HG03095 (cell line): ENCODE data around the gene OR10A4.
A peak's percentile ranks its signal among the peaks of the same experiment; 100 is the strongest.
"Not testable (repeated sequence)": the region's sequence is repeated elsewhere in the genome, so short reads cannot be mapped to it uniquely, and the experiment has no call there.

Experiments used
- ATAC-seq: cut with Tn5 transposase; IDR thresholded peaks from one replicate; pipeline ENCODE4 v1.9.1; 2021; ENCODE audit warnings: moderate library complexity; ENCODE audit not compliant: unreplicated experiment

OR10A4 gene

GRCh38 chr11:6895010-6895409 lies 18.6 kb downstream of the OR10A4 start:
- peak; percentile 85 for ATAC-seq

GRCh38 chr11:6898911-6899310 lies 22.5 kb downstream of the OR10A4 start:
- no peak for ATAC-seq

GRCh38 chr11:6900327-6900999 lies 24.0 kb downstream of the OR10A4 start:
- no peak for ATAC-seq

- ATAC-seq, result not testable (repeated sequence)
Measured at GRCh38 chr11:6904804-6905203, 28.4 kb downstream of the OR10A4 start.

GRCh38 chr11:6911378-6911777 lies 35.0 kb downstream of the OR10A4 start:
- no peak for ATAC-seq

GRCh38 chr11:6911948-6912347 lies 35.5 kb downstream of the OR10A4 start:
- no peak for ATAC-seq

GRCh38 chr11:6919698-6920097 lies 43.3 kb downstream of the OR10A4 start:
- ATAC-seq, result no peak

GRCh38 chr11:6920702-6921101 lies 44.3 kb downstream of the OR10A4 start, which contains the start of gene OR2D3:
TSS of gene OR2D3 (plus strand) at chr11:6921002. CDS start at chr11:6921002, 0 bp downstream.
- no peak for ATAC-seq

- no peak for ATAC-seq
Measured at GRCh38 chr11:6925007-6925577, 48.7 kb downstream of the OR10A4 start.

- peak; percentile 3 for ATAC-seq
Measured at GRCh38 chr11:6925636-6926207, 49.3 kb downstream of the OR10A4 start.

- ATAC-seq, result peak; percentile 75
Measured at GRCh38 chr11:6926208-6927029, 50.0 kb downstream of the OR10A4 start, which contains the start of gene ZNF215. TSS of gene ZNF215 (plus strand) at chr11:6926426. CDS start at chr11:6932273, 5,847 bp downstream.

GRCh38 chr11:6927030-6927617 lies 50.7 kb downstream of the OR10A4 start:
- peak; percentile 54 for ATAC-seq
